Left lung (tissue), 10 donors: Measurements from ENCODE around the gene CHRM5. TPM values are rescaled to one million over a fixed set of nuclear protein-coding genes. Genes with fewer than 3 reads are reported as not detected.
"Not testable (repeated sequence)": the region's sequence is repeated elsewhere in the genome, so short reads cannot be mapped to it uniquely, and the experiment has no call there.

Experiments
- ATAC-seq: fragments of 200-7000 bp; cut with Tn5 transposase; one replicate; pipeline ENCODE4 v1.9.1; 2020; ENCODE audit warnings: moderate library complexity
- DNase-seq, 4 donors: peaks; one replicate each; pipeline ENCODE4 v3.0.0-alpha.2; 2013 to 2020
- H3K27ac ChIP-seq, 2 donors: fragments of 200-600 bp; sonication (generic) in 1 of 2; one replicate each; pipeline versions ENCODE4 v1.5.0 to v1.8.0; 2020 to 2021
- H3K27me3 ChIP-seq, 2 donors: fragments of 200-600 bp; sonication (generic) in 1 of 2; one replicate each; pipeline versions ENCODE4 v1.5.0 to v1.8.0; 2020 to 2021
- H3K36me3 ChIP-seq, 2 donors: fragments of 200-600 bp; sonication (generic) in 1 of 2; one replicate each; pipeline versions ENCODE4 v1.5.0 to v1.8.0; 2020 to 2021
- H3K4me1 ChIP-seq, 2 donors: fragments of 200-600 bp; one replicate each; pipeline ENCODE4 v1.8.0; 2021
- H3K4me3 ChIP-seq, 2 donors: fragments of 200-600 bp; sonication (generic) in 1 of 2; one replicate each; pipeline versions ENCODE4 v1.5.0 to v1.8.0; 2020 to 2021; ENCODE audit warnings: mild to moderate bottlenecking in 1 of 2
- H3K9me3 ChIP-seq, 2 donors: fragments of 200-600 bp; sonication (generic) in 1 of 2; one replicate each; pipeline versions ENCODE4 v1.5.0 to v1.8.0; 2020 to 2021
- intact Hi-C, 2 donors: fragments of 100-400 bp; cut with DNase I; formaldehyde crosslinking; loops; one replicate each; pipeline versions ENCODE4 v1.11.2 to v1.14.2; 2022
- polyA plus RNA-seq, 6 donors: library from polyadenylated mRNA; unstranded; fragments of 120-200 nt; gene quantifications; one replicate each; pipeline ENCODE4 v1.2.1, GENCODE V29; 2013; ENCODE audit not compliant: insufficient read length in 6 of 6
- total RNA-seq, 2 donors: library from RNA; stranded (reverse); fragmentation: NEBNext Ultra II Directional; extraction: Animal tissue kit (Norgen Biotek cat#: 25700); gene quantifications; one replicate each; pipeline ENCODE4 v1.2.1, GENCODE V29; 2021
- TF ChIP-seq, protein P1 (sequence below), 2 donors: fragments of 200-600 bp; sonication (generic) in 1 of 2; IDR thresholded peaks; one replicate each; pipeline versions ENCODE4 v1.5.0 to v1.8.0; 2021; ENCODE audit warnings: antibody characterized with exemption in 2 of 2
- donor health status: DM: no; HTN: yes; CAD: no.
- donor health status: DM: no; HTN: no; CAD: no.

Gene CHRM5
- total and polyA plus RNA-seq, 8 donors: 0.15 to 0.61 (median 0.30) TPM; not detected in 2

DNA sequence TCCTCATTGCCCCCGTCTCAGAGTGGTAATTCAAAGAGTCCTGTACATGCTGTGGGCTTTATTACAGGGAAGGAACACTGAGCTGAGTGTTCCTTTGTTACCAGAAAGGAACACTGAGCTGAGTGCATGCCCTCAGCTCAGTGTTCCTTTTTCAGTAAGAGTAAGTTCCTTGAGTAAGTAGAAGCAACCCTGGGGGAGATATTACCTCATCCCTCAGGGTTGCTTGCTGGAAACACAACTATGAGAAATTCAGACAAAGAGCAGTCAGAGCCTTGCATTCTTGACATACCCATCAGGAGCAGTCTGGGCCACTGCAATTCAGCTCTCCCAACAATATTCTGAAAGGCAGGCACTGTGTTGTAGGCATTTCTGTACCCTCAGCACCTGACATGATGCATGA lies 17.0 kb downstream of the CHRM5 start:
- Histone ChIP-seq H3K36me3 (no peaks in the 10 kb centered on the region), H3K9me3 (no peaks in the 10 kb centered on the region), H3K4me1 (no peaks in the 10 kb centered on the region), H3K27ac (no peak overlapping the region), H3K4me3 (no peak overlapping the region), H3K27me3 (no peaks in the 10 kb centered on the region)
- TF ChIP-seq, protein P1, sequence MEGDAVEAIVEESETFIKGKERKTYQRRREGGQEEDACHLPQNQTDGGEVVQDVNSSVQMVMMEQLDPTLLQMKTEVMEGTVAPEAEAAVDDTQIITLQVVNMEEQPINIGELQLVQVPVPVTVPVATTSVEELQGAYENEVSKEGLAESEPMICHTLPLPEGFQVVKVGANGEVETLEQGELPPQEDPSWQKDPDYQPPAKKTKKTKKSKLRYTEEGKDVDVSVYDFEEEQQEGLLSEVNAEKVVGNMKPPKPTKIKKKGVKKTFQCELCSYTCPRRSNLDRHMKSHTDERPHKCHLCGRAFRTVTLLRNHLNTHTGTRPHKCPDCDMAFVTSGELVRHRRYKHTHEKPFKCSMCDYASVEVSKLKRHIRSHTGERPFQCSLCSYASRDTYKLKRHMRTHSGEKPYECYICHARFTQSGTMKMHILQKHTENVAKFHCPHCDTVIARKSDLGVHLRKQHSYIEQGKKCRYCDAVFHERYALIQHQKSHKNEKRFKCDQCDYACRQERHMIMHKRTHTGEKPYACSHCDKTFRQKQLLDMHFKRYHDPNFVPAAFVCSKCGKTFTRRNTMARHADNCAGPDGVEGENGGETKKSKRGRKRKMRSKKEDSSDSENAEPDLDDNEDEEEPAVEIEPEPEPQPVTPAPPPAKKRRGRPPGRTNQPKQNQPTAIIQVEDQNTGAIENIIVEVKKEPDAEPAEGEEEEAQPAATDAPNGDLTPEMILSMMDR (IDR thresholded peaks at IDR 0.05): no peak
- ATAC-seq (no peak), DNase-seq (no peak)
- intact Hi-C loops: no loop called here

DNA sequence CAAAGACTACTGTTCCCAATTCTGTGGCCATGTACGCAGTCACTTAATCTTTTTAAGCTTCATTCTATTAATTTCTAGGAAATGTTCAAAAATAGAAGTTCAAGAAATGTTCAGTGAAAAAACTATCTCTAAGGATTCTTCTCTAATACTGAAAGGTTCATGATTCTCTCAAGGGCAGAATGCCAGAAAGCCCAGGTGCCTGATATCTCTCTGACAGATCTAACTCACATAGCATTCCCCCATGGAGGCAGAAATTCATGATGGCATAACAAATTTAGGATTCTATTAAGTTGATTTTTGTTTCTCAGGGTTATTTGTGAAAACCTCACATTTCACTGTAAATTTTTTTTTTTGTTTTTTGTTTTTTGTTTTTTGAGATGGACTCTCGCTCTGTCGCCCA lies 17.5 kb downstream of the CHRM5 start:
- DNase-seq (no peak), ATAC-seq (no peak)
- H3K27me3 ChIP-seq: no peaks in the 10 kb centered on the region
- no peaks in the 10 kb centered on the region for H3K36me3 ChIP-seq
- H3K9me3 ChIP-seq: no peaks in the 10 kb centered on the region
- no peak overlapping the region for H3K27ac ChIP-seq
- intact Hi-C loops: no loop called here
- no peak overlapping the region for H3K4me3 ChIP-seq
- TF ChIP-seq, protein P1 (IDR thresholded peaks at IDR 0.05): no peak
- no peaks in the 10 kb centered on the region for H3K4me1 ChIP-seq

GRCh38 chr15:33987444-33987843 lies 19.1 kb downstream of the CHRM5 start:
- TF ChIP-seq, protein P1 (IDR thresholded peaks at IDR 0.05): no peak
- Histone ChIP-seq H3K4me3 (no peak overlapping the region), H3K27me3 (no peaks in the 10 kb centered on the region), H3K27ac (no peak overlapping the region), H3K36me3 (no peaks in the 10 kb centered on the region), H3K9me3 (no peaks in the 10 kb centered on the region), H3K4me1 (no peaks in the 10 kb centered on the region)
- no peak for DNase-seq
- intact Hi-C loops: no loop called here
- no peak for ATAC-seq

DNA sequence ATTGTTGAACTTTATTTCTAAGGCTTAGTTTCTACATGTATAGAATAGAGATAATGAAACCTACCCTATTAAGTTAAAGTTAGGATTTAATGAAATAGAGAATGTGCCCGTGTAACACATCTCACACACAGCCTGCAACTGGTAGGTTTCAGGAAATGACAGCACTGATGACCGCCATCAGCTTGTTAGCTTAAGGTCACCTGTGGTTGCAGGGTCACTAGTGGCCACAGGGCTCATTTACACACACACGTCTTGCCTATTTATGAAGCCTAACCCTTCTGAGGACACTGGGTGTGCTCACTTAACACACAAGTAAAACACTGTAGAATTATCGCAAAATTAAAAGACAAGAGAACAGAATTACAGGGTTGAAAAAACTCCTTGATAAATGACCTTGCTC lies 20.1 kb downstream of the CHRM5 start:
- H3K4me3 ChIP-seq: no peak overlapping the region
- DNase-seq (no peak), ATAC-seq (no peak)
- no peaks in the 10 kb centered on the region for H3K27me3 ChIP-seq
- intact Hi-C loops: no loop called here
- TF ChIP-seq, protein P1 (IDR thresholded peaks at IDR 0.05): no peak
- H3K9me3 ChIP-seq: no peaks in the 10 kb centered on the region
- no peaks in the 10 kb centered on the region for H3K4me1 ChIP-seq
- no peak overlapping the region for H3K27ac ChIP-seq
- H3K36me3 ChIP-seq: no peaks in the 10 kb centered on the region

- TF ChIP-seq, protein P1 (IDR thresholded peaks at IDR 0.05): no peak
- ATAC-seq (no peak), DNase-seq (peak in 1 of 4 donors; percentile 11)
- Histone ChIP-seq H3K27me3 (no peaks in the 10 kb centered on the region), H3K4me1 (no peaks in the 10 kb centered on the region), H3K9me3 (no peaks in the 10 kb centered on the region), H3K36me3 (no peaks in the 10 kb centered on the region), H3K27ac (no peak overlapping the region), H3K4me3 (no peak overlapping the region)
- intact Hi-C loops: no loop called here
These were observed 25.8 kb downstream of the CHRM5 start for GRCh38 chr15:33994005-33994615.

GRCh38 chr15:33995666-33996065 lies 27.4 kb downstream of the CHRM5 start:
- H3K36me3 ChIP-seq, DNase-seq, intact Hi-C loops, H3K4me1 ChIP-seq, H3K27ac ChIP-seq, H3K27me3 ChIP-seq, ATAC-seq, H3K4me3 ChIP-seq, H3K9me3 ChIP-seq: not testable (repeated sequence)
